ENCODE measurements around the gene OR51D1.

DNA sequence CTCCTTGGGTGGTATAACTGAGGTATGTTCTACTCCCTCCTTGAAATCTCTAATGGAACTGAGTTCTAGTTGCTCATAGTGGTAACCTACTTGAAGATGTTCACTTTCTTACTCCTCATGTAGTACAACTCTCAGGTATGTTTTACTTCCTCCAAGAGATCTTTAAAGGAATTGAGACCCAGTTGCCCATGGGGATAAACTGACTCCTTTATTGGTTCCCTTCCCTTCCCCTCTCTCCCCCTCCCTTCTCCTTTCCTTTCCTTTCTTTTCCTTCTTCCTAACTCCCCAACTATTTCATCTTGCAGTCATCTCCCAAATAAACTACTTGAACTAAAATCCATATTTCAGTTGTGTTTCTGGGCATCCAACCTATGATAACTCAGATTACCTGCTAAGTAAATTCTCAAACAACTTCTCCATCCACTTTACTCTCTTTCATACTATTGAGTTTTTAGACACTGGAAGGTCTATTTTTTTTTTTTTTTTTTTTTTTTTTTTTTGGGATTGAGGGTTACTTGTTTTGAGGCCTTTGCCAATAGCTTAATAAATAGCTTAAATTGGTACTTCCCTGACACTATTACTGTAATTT, 21.3 kb upstream of the OR51D1 start:
- TF ChIP-seq CTCF (IDR thresholded peaks at IDR 0.05) (no peak), POLR2A (IDR thresholded peaks at IDR 0.05) (no peak), EP300 (IDR thresholded peaks at IDR 0.05) (no peak), POLR2AphosphoS5 (IDR thresholded peaks at IDR 0.05) (no peak)

All from suprapubic skin (tissue), 4 donors.